Duodenal mucosa (tissue), 2 donors: ENCODE measurements around the gene SLC8B1.

ENCODE experiments used
- H3K27ac ChIP-seq: one replicate; pipeline ENCODE4 v1.7.0; 2013; ENCODE audit warnings: low read depth, low read length
- H3K27me3 ChIP-seq, 2 donors: one replicate each; pipeline ENCODE4 v1.7.0; 2013; ENCODE audit warnings: low read length in 2 of 2, control low read depth in 1 of 2; ENCODE audit not compliant: insufficient read depth in 2 of 2, control insufficient read depth in 1 of 2
- H3K36me3 ChIP-seq, 2 donors: one replicate each; pipeline ENCODE4 v1.7.0; 2013; ENCODE audit warnings: low read length in 2 of 2, control low read depth in 1 of 2; ENCODE audit not compliant: insufficient read depth in 2 of 2, control insufficient read depth in 1 of 2
- H3K4me1 ChIP-seq, 2 donors: one replicate each; pipeline ENCODE4 v1.7.0; 2013; ENCODE audit warnings: low read length in 2 of 2, control low read depth in 1 of 2; ENCODE audit not compliant: insufficient read depth in 2 of 2, control insufficient read depth in 1 of 2
- H3K4me3 ChIP-seq, 2 donors: one replicate each; pipeline ENCODE4 v1.7.0; 2013; ENCODE audit warnings: low read length in 2 of 2, low read depth in 1 of 2
- H3K9ac ChIP-seq, 2 donors: one replicate each; pipeline ENCODE4 v1.7.0; 2013; ENCODE audit warnings: low read length in 2 of 2, low read depth in 1 of 2
- H3K9me3 ChIP-seq, 2 donors: one replicate each; pipeline ENCODE4 v1.7.0; 2013; ENCODE audit warnings: low read length in 2 of 2, control low read depth in 1 of 2; ENCODE audit not compliant: control insufficient read depth in 1 of 2

Gene SLC8B1

DNA sequence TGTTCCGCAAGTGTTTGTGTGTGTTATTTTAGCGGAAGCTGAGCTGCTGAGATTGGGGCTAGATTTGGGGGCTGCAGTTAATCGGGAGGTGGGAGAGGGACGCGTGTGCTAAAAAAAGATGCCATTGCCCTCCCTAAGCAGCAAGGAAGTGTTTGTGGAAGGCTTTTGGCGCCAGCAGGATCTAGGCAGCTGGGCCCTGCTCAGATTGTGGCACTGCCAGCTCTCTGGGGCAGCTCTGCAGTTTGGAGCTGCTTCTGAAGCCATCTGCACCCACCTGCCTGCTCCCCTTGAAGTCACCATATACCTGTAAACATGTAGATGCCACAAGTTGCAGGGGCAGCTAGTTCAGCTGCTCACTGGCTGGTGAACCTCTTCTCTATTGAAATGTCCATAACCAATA lies 84.9 kb downstream of the SLC8B1 start:
- peaks cover 20 to 26% of the 10 kb centered on the region in 2 donors for H3K4me1 ChIP-seq
- H3K9me3 ChIP-seq = peaks cover 0 to 9% of the 10 kb centered on the region in 2 donors
- no peaks in the 10 kb centered on the region for H3K27me3 ChIP-seq
- H3K36me3 ChIP-seq = peaks cover 12 to 57% of the 10 kb centered on the region in 2 donors
- no peak overlapping the region for H3K4me3 ChIP-seq
- H3K27ac ChIP-seq = no peak overlapping the region
- H3K9ac ChIP-seq = no peak overlapping the region

DNA sequence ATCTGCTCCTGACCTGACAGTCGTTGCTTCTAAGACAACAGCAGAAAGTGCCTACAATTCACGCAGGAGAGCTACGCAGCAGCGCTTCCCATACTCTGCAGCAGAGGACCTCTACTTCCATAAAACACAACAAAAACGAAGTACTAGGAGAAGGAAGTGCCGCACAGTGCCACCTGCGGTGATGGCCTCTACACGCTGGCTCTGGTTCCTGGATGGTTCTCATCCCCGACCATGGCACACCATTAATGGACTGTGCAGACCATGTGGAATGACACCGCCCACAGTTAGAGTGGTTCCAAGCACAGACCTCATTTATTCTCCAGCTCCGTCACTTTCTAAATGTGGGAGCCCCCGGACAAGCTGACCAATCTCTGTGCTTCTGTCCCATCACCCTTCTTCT lies 85.4 kb downstream of the SLC8B1 start:
- Histone ChIP-seq H3K4me3 (no peak overlapping the region), H3K36me3 (peaks cover 10 to 59% of the 10 kb centered on the region in 2 donors), H3K9ac (no peak overlapping the region), H3K4me1 (peaks cover 25 to 31% of the 10 kb centered on the region in 2 donors), H3K9me3 (peaks cover 0 to 9% of the 10 kb centered on the region in 2 donors), H3K27ac (no peak overlapping the region), H3K27me3 (no peaks in the 10 kb centered on the region)

DNA sequence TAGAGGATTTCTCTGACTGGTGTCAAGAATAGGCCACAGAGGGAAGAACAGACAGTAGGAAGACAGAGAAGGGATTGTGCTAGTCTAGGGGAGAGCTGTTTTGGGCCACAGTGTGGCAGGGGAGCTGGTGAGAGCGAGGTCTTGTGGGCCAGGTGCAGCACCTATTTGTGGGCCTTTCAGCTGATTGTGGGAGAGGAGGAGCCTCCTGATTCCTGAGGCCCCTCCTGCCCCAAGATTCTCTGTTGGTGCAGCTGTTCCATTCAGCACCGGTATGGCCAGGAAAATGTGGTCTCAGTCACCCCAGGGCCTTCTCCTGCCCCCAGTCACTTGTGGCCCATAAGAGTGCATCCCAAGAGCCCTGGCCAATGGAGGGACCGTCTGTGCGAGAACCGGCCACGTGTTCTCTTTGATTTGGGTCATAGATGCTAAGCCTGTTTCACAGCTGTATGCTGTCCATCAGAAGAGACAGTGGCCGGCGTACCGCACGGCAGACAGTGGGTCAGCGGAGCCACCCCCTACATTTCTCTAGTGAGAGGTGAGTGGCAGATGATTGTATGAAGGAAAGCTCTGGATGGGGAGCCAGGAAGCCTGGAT lies 86.0 kb downstream of the SLC8B1 start:
- Histone ChIP-seq H3K4me3 (no peak overlapping the region), H3K27me3 (no peaks in the 10 kb centered on the region), H3K9ac (no peak overlapping the region), H3K27ac (no peak overlapping the region), H3K9me3 (peaks cover 0 to 9% of the 10 kb centered on the region in 2 donors), H3K36me3 (peaks cover 10 to 61% of the 10 kb centered on the region in 2 donors), H3K4me1 (peaks cover 31 to 37% of the 10 kb centered on the region in 2 donors)
